SKM-1 (cell line): ENCODE data around the gene FES.
"Not testable (repeated sequence)": the region's sequence is repeated elsewhere in the genome, so short reads cannot be mapped to it uniquely, and the experiment has no call there.

Experiments
- DNase-seq: peaks from one replicate; lab custom pipeline; 2025; ENCODE audit not compliant: unreplicated experiment; lab: John Stamatoyannopoulos, UW

The FES gene

DNA sequence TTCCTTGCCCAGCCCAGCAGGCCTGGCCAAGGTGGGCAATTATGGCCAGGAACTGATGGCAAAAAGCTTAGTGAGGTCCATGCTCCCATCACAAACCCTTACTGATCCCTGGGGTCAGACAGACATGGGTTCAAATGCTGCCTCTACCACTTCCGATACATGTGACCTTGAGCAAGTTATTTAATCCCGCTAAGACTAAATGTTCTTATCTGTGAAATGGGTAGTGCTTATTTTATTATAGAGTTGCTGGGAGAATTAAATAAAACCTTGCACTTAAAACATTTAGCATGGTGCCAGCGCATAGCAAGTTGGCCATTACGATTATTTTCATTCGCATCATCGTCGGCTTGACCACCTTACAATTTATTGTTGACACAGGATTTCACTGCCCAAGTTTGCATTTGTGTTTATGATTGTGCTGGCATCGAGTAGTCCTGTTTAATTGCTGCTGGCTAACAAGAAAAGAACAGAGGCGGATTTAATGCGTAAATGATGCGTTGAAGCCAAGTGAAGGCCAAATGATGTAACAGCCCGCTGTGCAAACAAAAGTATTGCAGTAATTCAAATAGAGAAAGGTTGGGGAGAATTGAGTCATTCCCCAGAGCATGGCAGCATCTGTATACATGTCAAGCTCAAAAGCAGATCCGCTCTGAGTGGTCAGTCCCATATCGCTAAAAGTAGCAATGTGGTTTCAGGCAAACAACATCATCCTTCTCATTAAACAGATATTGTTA is 23.2 kb upstream of the FES start:
- DNase-seq, result no peak

DNA sequence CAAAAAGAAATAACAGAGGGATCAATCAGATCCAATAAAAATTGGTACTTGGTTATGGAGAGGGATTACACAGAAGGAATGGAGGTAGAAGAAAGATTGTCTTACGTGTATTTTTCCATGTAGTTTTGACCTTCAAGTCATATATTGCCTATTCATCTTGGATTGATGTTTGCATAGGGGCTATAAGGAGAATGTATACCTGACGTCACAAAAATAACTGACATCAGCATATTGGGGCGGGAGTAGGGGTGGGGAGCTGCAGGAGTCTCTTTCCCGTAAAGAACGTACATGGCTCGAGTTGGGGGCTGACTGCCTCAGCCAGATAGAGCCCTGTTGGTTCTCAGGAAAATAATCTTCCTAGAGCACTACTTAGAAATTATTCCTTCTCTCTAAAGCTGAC is 21.8 kb upstream of the FES start:
- no peak for DNase-seq

DNA sequence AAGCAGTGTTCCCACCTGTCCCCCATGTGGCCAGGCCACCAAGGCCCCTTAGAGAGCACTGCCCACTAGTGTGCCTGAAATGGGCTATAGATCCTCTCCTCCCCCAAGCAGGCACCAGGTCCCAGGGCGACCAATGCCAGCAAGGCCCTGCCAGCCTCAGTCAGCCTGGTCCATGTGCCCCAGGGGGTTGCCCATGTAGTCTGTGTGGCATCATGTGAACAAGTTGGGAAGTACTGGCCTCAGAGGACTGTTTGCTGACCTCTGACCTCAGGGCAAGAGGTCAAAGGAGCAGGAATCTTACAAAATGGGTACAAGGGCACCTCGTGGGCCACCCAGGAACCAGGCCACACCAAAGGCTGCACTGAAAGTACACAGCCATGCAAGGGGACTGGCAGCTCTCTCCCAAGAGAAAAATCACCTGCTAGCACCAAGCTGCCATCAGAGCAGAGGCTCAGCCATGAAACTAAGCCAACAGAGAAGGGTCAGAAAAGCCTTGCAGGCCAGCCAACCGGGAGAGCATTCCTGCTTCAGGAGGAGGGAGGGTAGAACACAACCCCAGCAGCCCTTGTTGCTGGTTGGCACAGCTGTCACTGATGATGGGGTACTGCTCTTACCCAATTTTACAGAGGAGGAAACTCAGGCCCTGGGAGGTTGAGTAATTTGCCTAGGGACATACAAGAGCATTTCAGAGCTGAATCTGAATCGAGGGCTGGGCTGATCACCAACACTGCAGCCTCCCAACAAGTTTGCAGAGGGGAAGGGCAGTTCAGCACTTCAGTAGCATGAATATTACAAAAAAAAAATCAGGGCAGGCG is 21.1 kb upstream of the FES start:
- DNase-seq, result peak; percentile 50

DNA sequence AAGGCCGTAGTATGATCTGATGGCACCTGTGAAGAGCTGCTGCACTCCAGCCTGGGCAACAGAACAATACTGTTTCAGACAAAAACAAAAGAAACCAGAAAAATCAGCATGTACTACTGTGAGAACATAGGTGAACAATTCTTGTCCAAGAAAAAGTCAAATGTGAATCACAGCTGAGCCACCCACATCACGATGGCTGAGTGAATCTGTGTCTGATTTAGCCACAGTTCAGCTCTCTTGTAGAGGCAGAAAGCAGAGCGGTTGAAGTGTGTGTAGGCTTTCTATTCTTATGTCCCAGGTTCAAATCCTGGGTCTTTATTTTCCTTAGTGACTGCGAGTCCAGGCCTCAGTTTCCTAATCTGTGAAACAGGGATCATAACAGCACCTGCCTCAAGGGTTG is 20.3 kb upstream of the FES start:
- no peak for DNase-seq

DNA sequence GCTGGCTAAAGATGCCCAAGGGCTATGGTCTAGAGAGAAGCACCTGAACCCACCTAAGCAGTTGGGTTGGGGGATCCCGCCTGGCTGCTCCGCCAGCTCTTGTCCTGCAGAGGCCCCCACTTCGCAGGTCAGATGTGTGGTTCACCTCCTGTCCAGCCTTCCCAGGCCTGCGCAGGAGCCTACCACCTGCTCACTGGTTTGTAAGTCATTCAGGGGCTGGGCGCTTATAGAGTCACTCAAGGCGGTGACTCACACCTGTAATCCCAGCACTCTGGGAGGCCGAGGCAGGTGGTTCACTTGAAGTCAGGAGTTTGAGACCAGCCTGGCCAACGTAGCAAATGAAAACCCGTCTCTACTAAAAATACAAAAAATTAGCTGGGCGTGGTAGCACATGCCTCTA is 19.8 kb upstream of the FES start:
- DNase-seq, result no peak

DNA sequence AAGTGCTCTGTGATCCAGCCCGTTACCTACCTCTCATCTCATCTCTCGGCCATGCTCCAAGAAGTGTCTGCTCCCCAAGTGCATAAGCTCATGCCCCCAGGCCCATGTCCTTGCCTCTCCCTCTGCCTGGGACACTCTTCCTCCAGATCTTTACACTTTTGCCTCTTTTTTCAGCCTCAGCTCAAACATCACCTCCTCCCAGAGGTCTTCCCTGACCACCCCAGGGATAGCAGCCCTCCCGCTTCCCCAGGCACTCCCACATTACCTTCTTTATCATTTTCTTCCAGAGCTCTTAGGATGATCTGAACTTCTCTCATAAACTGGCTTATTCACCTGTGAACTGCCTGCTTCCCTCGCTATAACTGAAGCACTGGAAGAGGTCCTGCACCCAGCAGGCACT is 18.6 kb upstream of the FES start:
- no peak for DNase-seq

DNA sequence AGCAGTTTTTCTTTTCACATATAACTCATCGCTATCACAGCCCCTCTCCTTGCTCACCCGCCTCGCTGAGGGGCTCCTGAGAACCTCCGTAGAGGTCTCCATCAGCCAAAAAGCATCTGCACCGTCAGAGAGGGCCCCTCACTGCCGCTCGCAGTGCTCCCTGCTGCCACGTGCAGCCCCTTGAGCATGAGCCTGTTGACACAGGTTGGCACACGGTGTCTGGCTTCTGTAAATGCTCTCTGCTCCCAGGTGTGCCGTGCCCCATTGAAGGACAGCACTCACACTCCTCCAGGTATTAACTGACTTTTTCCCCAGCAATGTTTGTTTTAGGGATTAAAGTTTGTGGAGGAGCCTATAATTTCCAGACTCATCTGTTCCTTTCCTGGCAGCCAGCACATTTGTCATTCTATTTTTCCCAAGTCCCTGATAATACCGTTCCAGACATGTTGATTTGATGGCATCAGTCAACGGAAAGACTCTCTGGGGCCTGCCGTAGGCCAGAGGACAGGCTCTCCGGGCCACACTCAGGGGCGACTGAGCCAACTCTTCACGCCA is 18.1 kb upstream of the FES start:
- no peak for DNase-seq

DNA sequence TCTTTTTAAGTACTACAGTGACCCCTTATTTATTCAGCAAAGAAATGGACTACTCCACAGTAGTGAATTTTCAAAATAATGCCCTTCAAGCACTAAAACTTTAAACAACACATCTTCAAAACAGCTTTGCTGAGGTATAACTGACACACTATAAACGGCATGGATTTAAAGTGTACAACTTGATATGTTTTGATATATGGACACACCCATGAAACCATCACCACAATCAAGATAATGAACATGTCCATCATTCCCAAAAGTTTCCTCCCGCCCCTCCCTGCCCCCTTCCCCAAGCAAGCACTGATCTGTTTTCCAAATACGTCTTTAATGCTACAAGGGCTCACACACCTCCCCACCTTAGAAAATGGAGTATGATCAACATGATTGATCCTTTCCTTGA is 17.5 kb upstream of the FES start:
- no peak for DNase-seq

DNA sequence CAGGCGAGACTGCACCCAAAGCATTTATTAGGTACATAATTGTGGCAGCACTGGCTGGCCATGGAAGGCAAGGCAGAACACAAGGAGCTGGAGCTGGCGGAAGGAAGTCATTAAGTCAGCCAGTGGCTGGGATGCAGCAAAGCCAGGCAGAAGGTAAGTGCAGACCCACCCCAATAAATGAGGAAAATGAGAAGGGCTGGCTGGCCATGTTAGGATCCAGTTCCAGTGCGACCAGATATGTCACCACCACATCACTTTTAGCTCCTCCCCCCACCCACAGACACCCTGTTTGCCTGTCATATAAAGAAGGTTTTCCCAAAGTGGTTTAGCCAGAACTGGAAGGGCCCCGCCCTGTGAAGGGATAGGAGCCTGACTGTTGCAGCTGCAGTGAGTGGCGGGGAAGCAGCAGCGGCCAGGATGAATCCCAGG is 16.0 kb upstream of the FES start, which contains the start of gene FURIN:
TSS of gene FURIN (plus strand) at position 328 of the 429 bp plus-strand sequence. CDS start 7,153 bp downstream, outside the sequence.
- no peak for DNase-seq

DNA sequence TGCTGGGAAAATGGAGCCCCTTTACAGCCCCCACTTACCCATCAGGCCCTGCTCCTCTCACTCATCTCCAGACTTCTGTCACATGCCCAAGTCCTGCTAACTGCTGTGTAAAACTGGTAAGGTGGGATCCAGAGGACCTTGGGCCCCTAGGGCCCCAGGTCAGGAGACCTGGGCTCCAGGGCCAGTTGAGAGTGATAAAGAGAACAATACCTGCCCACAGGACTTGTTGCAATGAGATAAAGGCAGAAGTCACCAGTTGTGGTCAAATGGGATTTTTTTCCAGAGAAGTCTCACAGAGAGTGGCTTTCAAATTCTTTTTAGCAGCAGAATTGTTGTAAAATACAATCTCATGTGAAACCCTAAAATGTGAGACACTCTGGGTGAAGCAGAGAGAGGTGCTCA is 15.2 kb upstream of the FES start:
- DNase-seq, result no peak

DNA sequence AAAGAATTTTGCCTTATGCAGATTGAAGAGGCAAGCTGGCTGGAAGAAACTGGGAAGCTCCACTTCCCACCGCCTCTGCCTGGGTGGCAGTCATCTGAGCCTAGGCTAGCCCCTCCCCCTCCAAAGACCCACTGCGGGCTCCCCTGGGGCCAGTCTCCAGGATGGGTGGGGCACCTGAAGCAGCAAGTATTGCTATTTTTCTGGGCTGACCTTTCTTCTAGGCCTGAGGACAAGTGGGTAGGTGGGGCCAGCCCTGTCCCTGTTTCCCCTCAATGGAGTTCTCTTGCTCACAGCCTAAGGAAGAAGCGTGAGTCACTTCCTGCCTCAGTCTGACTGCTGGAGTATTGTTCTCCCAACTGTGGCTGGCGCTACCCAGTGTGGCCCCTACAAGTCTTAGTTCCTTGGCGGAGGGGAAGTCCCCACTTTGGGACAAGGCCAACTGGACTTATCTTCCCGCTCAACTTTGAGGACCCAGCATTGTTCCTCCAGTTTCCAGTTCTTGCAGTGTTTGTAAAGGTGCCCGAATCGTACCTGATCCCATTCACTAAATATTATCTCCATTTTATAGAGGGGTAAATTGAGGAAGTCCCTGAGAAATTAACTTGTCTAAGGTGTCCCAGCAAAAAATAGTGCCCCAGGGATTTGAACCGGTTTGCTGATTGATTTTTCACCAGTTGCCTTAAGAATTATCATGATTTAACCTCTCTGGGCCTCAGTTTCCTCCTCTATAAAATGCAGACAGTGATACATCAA is 14.5 kb upstream of the FES start:
- peak; percentile 86 for DNase-seq

DNA sequence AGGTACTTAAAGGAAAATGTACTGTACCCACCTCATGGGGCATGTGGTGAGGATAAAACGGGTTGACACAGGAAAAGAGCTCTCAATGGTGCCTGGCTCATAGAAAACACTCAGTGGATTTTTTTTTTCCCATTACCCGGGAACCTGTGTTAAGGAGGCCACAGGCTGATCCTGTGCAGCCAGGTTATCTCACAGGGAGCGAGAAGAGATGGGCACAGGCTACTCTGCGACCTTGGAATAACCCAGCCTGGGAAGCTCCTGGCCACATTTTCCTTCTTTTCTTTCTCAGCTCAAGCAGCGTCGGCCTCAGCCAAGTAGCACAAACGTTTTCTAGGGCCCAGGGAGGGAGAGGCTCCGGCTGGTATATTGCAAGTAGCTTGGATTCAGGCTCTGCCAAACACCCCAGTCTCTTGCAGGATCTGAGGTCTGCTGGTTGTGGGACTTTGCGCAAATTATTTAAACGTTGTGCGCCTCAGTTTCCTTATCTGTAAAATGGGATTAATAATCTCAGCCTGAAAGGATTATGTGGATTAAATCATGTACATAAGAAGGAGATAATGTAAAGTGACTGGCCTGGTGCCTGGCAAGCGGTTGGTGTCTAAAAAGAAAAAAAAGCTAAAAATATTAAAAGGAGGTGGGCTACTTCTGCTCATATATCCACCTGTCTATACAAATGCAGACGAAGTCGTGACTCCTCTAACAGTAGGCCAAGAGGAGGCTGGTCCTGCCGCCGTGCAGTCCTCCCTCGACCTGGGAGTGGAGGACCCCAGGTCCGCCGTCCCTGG is 13.8 kb upstream of the FES start:
- no peak for DNase-seq

DNA sequence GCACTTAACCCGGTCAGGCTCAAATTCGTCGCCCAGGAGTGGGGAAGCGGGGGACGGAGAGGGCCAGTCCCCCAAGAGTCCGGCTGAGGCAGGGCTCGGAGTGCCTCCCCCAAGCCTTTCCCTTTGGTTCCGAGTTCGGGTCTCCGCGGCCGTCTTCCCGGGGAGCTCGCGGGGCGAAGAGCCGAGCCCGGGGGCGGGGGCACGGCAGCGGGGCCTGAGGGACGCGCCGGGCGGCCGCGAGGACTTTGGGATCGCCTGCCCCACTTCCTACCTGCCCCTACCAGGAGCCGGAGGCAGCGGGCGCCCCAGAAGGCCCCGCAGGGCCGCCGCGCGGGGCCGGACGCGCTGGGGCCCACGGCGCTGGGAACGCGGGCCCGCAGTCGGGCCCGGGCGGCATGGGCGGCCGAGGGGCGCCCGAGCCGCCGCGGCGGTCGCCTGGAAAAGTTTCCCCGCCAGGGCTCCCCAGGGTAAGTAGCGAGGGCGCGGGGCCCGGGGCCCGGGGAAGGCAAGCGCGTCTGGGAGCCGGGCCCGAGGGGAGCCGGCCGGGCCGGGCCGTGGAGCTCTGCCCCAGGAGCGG is 13.1 kb upstream of the FES start:
- DNase-seq, result no peak

DNA sequence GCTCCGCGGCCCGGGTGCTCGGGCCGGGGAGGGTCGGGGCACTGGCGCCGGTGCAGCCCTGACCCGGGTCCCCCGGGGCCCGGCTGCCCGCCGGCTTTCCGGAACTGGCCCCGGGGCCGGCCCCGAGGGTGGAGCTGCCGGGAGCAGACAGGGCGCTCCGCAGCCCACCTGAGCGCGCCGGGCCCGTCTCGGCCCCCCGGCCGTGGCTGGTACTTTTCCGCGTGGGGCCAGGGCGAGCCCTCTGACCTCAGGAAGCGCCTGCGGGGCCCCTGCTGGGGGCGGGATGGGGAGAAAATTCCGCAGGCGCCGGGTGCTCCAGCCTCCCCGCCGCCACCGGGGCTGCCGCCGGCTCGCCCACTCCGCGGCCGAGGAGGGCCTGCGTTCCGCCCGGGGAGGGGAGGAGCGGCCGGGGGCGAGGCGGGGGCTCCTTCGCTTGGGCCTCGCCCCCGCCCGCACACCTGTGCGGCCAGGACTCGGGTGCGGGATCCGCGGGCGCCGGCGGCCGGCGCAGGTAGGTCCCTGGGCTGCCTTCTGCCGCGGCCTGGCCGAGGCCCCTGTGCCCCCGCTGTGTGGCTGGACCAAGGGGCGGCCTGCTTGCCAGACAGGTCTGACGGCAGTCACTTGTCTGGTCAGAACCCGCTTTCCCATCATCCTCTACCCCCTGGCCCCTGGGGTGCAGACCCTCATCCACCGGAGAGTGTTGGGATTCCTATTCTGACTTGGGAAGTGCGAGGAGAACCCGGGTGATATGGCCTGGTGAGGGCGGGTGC is 12.4 kb upstream of the FES start:
- no peak for DNase-seq

DNA sequence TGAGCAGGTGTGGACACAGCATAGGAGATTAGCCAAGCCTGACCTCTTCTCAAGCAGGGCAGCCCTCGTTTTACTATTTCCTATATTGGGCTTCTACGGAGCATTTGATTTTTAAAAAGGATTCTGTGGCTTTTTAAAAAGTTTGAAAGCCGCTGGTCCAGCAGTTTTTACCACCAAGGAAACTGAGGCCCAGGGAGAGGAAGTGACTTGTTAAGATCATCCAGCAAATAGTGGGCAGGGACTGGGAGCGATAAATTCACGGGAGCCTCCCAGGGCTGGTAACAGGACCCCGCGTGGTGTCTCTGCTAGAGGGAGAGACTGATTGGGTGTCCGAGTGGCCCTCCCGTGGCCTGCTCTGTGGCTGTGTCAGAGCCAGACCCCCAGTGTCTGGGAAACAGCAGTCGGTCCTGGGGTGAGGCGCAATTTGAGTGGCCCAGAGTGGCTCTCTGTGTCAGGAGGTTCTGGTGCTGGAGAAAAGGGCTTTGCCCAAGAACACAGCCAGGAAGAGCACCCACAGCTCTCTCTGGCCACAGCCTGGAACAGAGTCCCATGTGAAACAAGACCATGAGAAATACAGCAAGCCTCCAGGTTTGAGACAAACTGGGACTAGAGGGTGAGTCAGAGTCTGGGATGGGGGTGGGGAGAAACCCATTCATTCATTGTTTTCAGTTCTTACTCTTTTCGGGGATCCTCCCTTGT is 11.7 kb upstream of the FES start:
- no peak for DNase-seq

DNA sequence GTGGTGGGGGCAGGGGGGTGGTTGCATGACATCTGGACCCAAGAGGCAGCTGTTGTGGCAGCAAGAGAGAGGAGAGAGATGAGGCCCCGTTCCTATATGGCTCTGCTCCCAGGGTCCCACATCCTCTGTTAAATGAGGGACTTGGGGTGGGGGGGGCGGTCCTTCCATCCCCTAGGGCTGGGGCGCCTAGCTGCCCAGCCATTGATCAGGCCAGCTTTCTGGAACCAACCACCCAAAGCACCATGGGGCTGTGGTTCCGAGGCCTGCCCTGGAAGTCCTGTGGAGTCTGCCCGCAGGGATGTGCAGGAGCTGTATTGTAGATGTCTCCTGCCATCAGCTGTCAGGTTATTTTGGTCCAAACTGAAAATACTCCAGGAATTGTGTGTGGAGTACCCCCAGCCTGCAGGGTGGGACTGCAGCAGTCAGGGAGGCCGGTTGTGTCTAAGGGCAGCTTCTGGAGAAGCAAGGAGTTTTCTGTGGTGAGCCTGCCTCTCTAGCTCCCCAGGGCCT is 10.8 kb upstream of the FES start:
- no peak for DNase-seq

DNA sequence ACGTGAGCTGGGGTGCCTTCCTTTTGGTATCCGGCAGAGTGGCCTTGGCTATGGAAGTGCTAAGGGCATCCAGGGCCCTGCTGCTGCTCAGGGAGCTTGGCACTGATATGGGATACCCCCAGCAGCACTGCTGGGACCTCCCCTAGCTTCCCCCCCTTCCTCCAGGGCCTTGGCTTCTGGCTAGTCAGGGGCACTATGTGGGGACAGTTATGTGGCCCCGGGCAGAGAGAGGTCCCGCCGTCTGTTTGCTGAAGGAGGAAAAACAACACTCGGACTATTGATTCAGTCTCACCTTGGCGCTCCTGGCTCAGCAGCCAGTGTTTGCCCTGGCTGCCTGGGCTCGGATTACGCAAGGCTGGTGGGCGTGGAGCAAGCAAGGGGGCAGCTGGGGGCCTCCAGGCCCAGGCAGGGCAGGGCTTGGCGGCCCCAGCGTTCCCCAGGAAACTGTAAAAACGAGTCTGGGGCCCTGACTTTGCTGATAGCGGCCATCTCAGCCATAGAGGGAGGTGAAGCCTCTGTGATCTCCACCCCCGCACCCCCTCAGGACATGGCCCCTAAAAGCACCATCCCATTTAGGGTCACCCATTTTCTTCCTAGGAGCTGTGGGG is 10.2 kb upstream of the FES start:
- DNase-seq, result no peak

DNA sequence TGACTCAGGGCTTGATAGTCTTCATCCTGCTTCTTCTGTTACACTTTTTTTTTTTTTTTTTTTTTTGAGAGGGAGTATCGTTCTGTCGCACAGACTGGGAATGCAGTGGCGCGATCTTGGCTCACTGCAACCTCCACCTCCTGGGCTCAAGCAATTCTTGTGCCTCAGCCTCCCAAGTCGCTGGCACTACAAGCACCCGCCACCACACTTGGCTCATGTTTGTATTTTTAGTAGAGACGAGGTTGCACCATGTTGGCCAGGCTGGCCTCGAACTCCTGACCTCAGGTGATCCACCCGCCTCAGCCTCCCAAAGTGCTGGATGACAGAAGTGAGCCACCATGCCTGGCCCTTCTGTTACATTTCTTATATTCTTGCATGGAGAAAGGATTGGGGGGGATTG is 9.3 kb upstream of the FES start:
- DNase-seq, result not testable (repeated sequence)
